HS-27A (cell line): ENCODE measurements around the gene LACTB.
"Not testable (repeated sequence)": the region's sequence is repeated elsewhere in the genome, so short reads cannot be mapped to it uniquely, and the experiment has no call there.

ENCODE experiments used
- DNase-seq: peaks from one replicate; pipeline ENCODE4 v3.0.0-alpha.2; 2012; ENCODE audit warnings: low read depth, missing footprints

Gene LACTB

GRCh38 chr15:63089260-63090043 is 32.2 kb upstream of the LACTB start:
- peak; percentile 63 for DNase-seq

- DNase-seq = no peak
Observed at GRCh38 chr15:63090472-63090871, 31.2 kb upstream of the LACTB start.

- no peak for DNase-seq
Observed at GRCh38 chr15:63090887-63091286, 30.8 kb upstream of the LACTB start.

GRCh38 chr15:63091679-63092446 is 29.8 kb upstream of the LACTB start:
- no peak for DNase-seq

- DNase-seq = peak; percentile 74
Observed at GRCh38 chr15:63093486-63094205, 28.0 kb upstream of the LACTB start.

GRCh38 chr15:63094495-63094931 is 27.1 kb upstream of the LACTB start:
- DNase-seq = peak; percentile 69

- DNase-seq = no peak
Observed at GRCh38 chr15:63096178-63096577, 25.5 kb upstream of the LACTB start.

GRCh38 chr15:63098901-63099300 is 22.8 kb upstream of the LACTB start:
- DNase-seq = not testable (repeated sequence)

- DNase-seq = not testable (repeated sequence)
Observed at GRCh38 chr15:63099581-63099980, 22.1 kb upstream of the LACTB start.

- DNase-seq = no peak
Observed at GRCh38 chr15:63103416-63103815, 18.2 kb upstream of the LACTB start.

GRCh38 chr15:63104727-63105126 is 16.9 kb upstream of the LACTB start:
- no peak for DNase-seq

- not testable (repeated sequence) for DNase-seq
Observed at GRCh38 chr15:63105354-63105753, 16.3 kb upstream of the LACTB start.

- DNase-seq = peak; percentile 100
Observed at GRCh38 chr15:63107895-63108546, 13.6 kb upstream of the LACTB start.

- DNase-seq = no peak
Observed at GRCh38 chr15:63109498-63109897, 12.2 kb upstream of the LACTB start.

GRCh38 chr15:63109920-63110319 is 11.7 kb upstream of the LACTB start:
- DNase-seq = no peak

- DNase-seq = no peak
Observed at GRCh38 chr15:63110428-63111026, 11.1 kb upstream of the LACTB start.

- no peak for DNase-seq
Observed at GRCh38 chr15:63111481-63111880, 10.2 kb upstream of the LACTB start.

- DNase-seq = no peak
Observed at GRCh38 chr15:63112871-63113270, 8.8 kb upstream of the LACTB start.

GRCh38 chr15:63114465-63114864 is 7.2 kb upstream of the LACTB start:
- DNase-seq = no peak

- DNase-seq = no peak
Observed at GRCh38 chr15:63118854-63119253, 2.8 kb upstream of the LACTB start.

- DNase-seq = peak; percentile 57
Observed at GRCh38 chr15:63122002-63122875, 578 bp downstream of the LACTB start.
